ENCODE results near the gene STAT1.
A peak's percentile ranks its signal among the peaks of the same experiment; 100 is the strongest.

Gene STAT1

GRCh38 chr2:190980630-190981209 lies 33.3 kb downstream of the STAT1 start:
- no peak for ATAC-seq
- TF ChIP-seq CSDC2 (CRISPR knock-in tag; IDR thresholded peaks at IDR 0.05) (no peak), ZFP3 (CRISPR knock-in tag; IDR thresholded peaks at IDR 0.05) (no peak), TOX (CRISPR knock-in tag; IDR thresholded peaks at IDR 0.05; ENCODE audit: borderline replicate concordance) (no peak), ZNF565 (CRISPR knock-in tag; conservative IDR thresholded peaks at IDR 0.05; ENCODE audit: low read depth) (no peak), GLIS3 (CRISPR knock-in tag; IDR thresholded peaks at IDR 0.05) (no peak)
- TF ChIP-seq, protein P1, sequence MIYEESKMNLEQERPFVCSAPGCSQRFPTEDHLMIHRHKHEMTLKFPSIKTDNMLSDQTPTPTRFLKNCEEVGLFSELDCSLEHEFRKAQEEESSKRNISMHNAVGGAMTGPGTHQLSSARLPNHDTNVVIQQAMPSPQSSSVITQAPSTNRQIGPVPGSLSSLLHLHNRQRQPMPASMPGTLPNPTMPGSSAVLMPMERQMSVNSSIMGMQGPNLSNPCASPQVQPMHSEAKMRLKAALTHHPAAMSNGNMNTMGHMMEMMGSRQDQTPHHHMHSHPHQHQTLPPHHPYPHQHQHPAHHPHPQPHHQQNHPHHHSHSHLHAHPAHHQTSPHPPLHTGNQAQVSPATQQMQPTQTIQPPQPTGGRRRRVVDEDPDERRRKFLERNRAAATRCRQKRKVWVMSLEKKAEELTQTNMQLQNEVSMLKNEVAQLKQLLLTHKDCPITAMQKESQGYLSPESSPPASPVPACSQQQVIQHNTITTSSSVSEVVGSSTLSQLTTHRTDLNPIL (CRISPR knock-in tag; IDR thresholded peaks at IDR 0.05; ENCODE audit: low read depth): no peak

GRCh38 chr2:190979906-190980629 lies 33.9 kb downstream of the STAT1 start:
- ATAC-seq: peak; percentile 50

More at GRCh38 chr2:190979906-190980629, 33.9 kb downstream of the STAT1 start:
- TF ChIP-seq RARB (CRISPR knock-in tag; IDR thresholded peaks at IDR 0.05): no peak
- TF ChIP-seq CSRNP3 (CRISPR knock-in tag; IDR thresholded peaks at IDR 0.05): no peak
- TF ChIP-seq TOX (CRISPR knock-in tag; IDR thresholded peaks at IDR 0.05; ENCODE audit: borderline replicate concordance): no peak
- TF ChIP-seq ZFP3 (CRISPR knock-in tag; IDR thresholded peaks at IDR 0.05): no peak
- TF ChIP-seq TCF4 (CRISPR knock-in tag; IDR thresholded peaks at IDR 0.05; ENCODE audit: borderline replicate concordance): peak; percentile 33; the same call in 1 of the 2 replicates
- no peak for TF ChIP-seq ZNF8 (CRISPR knock-in tag; IDR thresholded peaks at IDR 0.05)
- TF ChIP-seq CSDC2 (CRISPR knock-in tag; IDR thresholded peaks at IDR 0.05): no peak
- TF ChIP-seq SNAI2 (CRISPR knock-in tag; IDR thresholded peaks at IDR 0.05): peak; percentile 43; the same call in 1 of the 2 replicates
- TF ChIP-seq, protein P2, sequence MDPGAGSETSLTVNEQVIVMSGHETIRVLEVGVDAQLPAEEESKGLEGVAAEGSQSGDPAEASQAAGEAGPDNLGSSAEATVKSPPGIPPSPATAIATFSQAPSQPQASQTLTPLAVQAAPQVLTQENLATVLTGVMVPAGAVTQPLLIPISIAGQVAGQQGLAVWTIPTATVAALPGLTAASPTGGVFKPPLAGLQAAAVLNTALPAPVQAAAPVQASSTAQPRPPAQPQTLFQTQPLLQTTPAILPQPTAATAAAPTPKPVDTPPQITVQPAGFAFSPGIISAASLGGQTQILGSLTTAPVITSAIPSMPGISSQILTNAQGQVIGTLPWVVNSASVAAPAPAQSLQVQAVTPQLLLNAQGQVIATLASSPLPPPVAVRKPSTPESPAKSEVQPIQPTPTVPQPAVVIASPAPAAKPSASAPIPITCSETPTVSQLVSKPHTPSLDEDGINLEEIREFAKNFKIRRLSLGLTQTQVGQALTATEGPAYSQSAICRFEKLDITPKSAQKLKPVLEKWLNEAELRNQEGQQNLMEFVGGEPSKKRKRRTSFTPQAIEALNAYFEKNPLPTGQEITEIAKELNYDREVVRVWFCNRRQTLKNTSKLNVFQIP (CRISPR knock-in tag; IDR thresholded peaks at IDR 0.05; ENCODE audit: borderline replicate concordance, low read depth): no peak
- TF ChIP-seq ZC3H10 (CRISPR knock-in tag; IDR thresholded peaks at IDR 0.05): no peak
- TF ChIP-seq, protein P3, sequence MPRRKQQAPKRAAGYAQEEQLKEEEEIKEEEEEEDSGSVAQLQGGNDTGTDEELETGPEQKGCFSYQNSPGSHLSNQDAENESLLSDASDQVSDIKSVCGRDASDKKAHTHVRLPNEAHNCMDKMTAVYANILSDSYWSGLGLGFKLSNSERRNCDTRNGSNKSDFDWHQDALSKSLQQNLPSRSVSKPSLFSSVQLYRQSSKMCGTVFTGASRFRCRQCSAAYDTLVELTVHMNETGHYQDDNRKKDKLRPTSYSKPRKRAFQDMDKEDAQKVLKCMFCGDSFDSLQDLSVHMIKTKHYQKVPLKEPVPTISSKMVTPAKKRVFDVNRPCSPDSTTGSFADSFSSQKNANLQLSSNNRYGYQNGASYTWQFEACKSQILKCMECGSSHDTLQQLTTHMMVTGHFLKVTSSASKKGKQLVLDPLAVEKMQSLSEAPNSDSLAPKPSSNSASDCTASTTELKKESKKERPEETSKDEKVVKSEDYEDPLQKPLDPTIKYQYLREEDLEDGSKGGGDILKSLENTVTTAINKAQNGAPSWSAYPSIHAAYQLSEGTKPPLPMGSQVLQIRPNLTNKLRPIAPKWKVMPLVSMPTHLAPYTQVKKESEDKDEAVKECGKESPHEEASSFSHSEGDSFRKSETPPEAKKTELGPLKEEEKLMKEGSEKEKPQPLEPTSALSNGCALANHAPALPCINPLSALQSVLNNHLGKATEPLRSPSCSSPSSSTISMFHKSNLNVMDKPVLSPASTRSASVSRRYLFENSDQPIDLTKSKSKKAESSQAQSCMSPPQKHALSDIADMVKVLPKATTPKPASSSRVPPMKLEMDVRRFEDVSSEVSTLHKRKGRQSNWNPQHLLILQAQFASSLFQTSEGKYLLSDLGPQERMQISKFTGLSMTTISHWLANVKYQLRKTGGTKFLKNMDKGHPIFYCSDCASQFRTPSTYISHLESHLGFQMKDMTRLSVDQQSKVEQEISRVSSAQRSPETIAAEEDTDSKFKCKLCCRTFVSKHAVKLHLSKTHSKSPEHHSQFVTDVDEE (CRISPR knock-in tag; IDR thresholded peaks at IDR 0.05): peak; percentile 77; the same call in 1 of the 2 replicates
- TF ChIP-seq ZNF565 (CRISPR knock-in tag; conservative IDR thresholded peaks at IDR 0.05; ENCODE audit: low read depth): no peak
- TF ChIP-seq ZFP30 (CRISPR knock-in tag; IDR thresholded peaks at IDR 0.05): no peak
- no peak for TF ChIP-seq BACH2 (CRISPR knock-in tag; IDR thresholded peaks at IDR 0.05; ENCODE audit: borderline replicate concordance)
- no peak for TF ChIP-seq ZNF70 (CRISPR knock-in tag; IDR thresholded peaks at IDR 0.05)
- no peak for TF ChIP-seq ESRRG (CRISPR knock-in tag; IDR thresholded peaks at IDR 0.05)
- no peak for TF ChIP-seq PPARA (CRISPR knock-in tag; IDR thresholded peaks at IDR 0.05; ENCODE audit: borderline replicate concordance)
- no peak for TF ChIP-seq OSR1 (CRISPR knock-in tag; IDR thresholded peaks at IDR 0.05)
- TF ChIP-seq ARNTL (CRISPR knock-in tag; IDR thresholded peaks at IDR 0.05; ENCODE audit: borderline replicate concordance, low read depth): no peak
- TF ChIP-seq, protein P4, sequence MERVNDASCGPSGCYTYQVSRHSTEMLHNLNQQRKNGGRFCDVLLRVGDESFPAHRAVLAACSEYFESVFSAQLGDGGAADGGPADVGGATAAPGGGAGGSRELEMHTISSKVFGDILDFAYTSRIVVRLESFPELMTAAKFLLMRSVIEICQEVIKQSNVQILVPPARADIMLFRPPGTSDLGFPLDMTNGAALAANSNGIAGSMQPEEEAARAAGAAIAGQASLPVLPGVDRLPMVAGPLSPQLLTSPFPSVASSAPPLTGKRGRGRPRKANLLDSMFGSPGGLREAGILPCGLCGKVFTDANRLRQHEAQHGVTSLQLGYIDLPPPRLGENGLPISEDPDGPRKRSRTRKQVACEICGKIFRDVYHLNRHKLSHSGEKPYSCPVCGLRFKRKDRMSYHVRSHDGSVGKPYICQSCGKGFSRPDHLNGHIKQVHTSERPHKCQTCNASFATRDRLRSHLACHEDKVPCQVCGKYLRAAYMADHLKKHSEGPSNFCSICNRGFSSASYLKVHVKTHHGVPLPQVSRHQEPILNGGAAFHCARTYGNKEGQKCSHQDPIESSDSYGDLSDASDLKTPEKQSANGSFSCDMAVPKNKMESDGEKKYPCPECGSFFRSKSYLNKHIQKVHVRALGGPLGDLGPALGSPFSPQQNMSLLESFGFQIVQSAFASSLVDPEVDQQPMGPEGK (CRISPR knock-in tag; IDR thresholded peaks at IDR 0.05; ENCODE audit: borderline replicate concordance): peak; percentile 15; the same call in 1 of the 2 replicates
- TF ChIP-seq ISL1 (CRISPR knock-in tag; IDR thresholded peaks at IDR 0.05): peak; percentile 45; the same call in 1 of the 2 replicates
- TF ChIP-seq, protein P1 (CRISPR knock-in tag; IDR thresholded peaks at IDR 0.05; ENCODE audit: low read depth): no peak
- TF ChIP-seq GLIS3 (CRISPR knock-in tag; IDR thresholded peaks at IDR 0.05): no peak
